NCI-H345 treated with DMSO at 0.1 percent for 48 hours (cell line): Measurements from ENCODE around the gene PPCS.
"Not testable (repeated sequence)": the region's sequence is repeated elsewhere in the genome, so short reads cannot be mapped to it uniquely, and the experiment has no call there.

Experiments used
- DNase-seq: peaks from one replicate; lab custom pipeline; 2025; ENCODE audit not compliant: unreplicated experiment; lab: John Stamatoyannopoulos, UW

PPCS gene

DNA sequence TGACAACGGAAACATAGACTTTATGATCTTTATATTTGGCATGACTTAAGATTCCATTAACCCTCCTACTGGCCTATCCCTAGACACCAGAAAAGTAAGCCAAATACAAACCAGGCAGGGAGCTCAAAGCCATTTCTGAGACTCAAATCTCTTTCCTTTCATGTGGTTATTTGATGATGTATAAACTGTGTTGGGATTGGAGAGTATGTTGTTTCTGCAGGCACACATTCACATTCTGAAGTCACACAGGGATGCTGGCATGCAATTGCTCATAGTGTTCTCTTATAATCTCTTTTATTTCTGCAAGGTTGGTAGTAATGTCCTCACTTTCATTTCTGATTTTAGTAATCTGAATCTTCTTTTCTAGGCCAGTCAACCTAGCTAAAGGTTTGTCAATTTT is 6.3 kb upstream of the PPCS start:
- no peak for DNase-seq

DNA sequence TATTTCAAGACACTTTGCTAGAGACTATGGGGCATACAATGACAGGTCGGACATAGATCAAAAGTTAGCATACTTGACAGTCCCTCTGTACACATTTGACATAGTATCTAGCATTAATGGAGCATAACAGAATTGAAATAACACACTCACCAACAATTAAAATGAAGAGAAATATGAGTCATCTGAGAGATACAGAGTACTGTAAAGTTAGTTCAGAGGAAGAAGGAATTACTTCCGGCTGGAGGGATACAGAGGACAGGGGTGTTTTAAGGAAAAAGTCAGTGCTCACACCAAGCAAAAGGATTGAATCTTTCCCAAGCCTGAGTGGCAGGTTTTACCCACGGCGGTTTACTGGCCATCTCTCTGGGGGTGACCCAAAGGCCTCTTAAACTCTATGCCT is 3.0 kb upstream of the PPCS start:
- DNase-seq, result no peak

DNA sequence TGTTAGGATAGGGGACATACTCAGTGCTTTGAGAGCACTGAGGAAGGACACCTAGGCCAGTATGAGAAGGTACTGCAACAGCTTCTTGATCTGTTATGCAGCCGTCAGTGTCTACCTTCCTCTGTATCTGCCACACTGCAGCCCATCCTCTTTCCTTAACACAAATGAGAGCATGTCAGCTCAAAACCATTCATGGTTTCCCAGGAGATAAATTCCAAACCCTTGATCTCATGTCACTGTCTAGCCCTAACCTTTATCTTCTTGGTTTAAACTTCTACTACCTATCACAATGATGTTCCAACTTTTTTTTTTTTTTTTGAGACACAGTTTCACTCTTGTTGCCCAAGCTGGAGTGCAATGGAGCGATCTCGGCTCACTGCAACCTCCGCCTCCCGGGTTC is 1.9 kb upstream of the PPCS start:
- no peak for DNase-seq

DNA sequence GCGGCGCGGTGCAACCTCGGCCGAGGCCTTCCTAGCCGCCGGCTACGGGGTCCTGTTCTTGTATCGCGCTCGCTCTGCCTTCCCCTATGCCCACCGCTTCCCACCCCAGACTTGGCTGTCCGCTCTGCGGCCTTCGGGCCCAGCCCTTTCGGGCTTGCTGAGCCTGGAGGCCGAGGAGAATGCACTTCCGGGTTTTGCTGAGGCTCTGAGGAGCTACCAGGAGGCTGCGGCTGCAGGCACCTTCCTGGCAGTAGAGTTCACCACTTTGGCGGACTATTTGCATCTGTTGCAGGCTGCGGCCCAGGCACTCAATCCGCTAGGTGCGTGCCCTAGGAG is 379 bp downstream of the PPCS start:
- peak; percentile 47 for DNase-seq

DNA sequence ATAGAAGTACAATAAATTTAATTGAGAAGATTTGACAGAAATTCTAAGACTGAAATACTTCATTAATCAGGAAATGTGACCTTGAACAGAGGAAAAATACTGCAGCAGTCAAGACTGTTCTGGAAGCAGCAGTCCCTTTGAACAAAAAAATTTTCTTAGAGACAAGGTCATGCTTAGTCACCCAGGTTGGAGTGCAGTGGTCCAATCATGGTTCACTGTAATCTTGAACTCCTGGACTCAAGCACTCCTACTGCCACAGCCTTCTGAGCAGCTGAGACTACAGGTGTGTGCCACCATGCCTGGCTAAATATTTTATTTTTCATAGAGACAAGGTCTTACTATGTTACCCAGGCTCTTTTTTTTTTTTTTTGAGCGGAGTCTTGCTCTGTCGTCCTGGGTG is 4.9 kb downstream of the PPCS start:
- DNase-seq, result no peak

DNA sequence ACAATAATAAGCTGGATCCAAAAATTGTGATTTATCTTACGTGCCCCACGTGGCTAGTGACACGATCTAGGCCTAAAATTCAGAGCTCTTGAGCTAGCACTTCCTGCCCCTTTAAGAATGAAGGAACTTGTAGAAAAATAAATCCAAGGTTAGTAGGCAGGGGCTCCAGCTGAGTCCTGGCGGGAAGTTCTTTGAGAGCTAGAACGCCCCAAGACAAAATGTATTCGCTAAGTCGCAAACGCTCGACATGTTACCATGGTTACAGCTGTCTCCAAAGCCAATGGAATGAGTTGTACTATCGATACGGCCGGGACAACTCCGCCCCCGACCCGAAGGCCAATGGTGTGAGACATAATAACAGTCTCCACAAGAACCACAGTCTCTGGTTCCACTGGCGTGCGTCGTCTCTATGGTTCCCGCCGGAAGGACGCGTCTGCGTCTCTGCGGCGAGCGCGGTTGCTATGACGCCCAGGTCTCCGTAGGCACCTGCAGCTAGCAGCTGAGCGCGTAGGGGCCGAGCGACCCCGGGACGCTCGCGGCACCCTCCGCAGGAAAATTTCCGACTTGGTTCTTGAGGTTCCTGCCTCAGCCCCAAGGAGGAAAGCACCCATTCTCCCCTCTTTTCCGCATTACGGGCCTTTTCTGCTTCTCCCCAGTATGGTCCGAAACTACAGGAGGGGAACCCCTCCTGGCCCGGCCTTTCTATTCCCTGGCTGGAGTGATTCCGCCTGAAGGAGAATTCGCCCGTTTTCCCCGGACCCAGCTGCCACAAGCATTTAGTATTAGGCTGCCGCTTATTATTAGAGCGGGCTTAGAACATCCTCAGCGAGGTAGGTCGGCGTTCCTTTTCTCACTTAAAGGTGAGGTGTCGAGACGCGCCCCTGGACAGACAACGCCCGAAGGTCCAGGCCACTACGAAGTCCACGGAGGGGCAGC is 6.8 kb downstream of the PPCS start, which contains the start of gene CCDC30:
Gene CCDC30, plus strand, starts transcription at position 459 of the 936 bp plus-strand sequence. CDS start 17,266 bp downstream, outside the sequence.
- peak; percentile 99 for DNase-seq

DNA sequence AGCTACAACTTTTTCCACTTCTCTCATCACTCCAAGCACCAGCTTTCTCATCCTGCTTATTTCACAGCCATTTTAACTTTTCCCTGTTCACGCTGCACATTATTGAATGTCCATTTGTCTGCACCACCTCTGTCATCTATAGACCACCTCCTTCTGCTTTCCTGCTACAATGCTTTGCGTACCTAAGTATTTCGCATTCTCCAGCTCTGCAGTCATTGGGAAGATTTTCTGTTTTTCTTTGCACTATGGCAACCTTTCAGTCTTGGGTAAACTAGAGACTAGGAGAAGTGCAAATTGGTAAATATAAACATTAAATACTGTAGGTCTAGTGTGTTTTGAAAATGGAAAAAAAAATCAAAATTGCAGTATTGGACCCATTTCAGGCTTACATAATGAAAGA is 7.6 kb downstream of the PPCS start:
- DNase-seq, result no peak

DNA sequence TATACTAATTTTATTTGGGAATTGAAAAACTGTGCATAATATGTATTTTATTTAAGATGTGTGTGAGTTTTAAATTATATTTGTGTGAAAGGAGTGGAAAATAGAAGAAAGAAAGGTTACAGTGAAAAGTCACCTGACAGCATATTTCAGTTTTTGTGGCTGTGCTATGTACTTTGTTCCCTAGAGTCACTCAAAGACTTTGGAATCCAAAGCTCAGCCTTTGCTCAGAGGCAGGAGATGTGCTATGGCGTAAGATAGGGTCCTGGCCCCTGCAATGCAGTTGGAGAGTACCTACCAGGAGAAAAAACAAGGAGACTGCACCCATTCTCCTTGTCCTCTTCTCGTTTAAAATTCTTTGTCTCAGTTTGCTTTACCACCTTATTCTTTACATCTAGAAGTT is 9.7 kb downstream of the PPCS start:
- no peak for DNase-seq

DNA sequence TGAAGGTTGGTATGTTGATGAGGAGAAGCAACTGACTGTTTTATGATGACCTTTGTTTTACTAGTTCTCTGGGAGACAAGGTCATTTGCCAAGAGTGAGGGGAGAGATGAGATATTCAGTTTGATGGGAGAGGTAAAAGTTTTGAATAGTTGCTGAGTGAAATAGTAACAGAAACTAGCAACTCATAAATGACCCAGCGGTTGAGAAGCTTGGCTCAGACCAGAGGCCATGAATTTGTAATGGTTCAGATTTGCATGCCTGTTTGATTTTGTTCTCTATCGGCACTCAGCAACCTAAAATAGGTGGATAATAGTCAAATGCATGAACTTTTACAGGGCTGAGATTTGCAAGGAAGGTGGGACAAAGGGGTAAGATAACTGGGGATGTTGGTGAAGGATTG is 13.4 kb downstream of the PPCS start:
- DNase-seq, result no peak

DNA sequence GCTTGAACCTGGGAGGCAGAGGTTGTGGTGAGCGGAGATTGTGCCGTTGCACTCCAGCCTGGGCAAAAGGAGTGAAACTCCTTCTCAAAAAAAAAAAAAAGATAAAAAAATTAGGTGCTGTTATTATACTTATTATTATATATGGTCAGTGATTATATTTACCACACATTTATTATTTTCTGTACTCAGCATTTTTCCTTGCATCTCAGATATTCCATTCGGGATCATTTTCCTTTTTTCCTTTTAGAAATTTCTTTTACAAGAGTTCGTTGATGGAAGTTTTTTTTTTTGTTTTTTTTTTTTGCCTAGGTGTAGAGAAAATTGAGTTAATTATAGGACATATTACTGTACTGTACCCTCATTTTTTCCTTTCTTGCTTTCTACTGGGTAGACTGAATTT is 20.3 kb downstream of the PPCS start:
- DNase-seq, result no peak

DNA sequence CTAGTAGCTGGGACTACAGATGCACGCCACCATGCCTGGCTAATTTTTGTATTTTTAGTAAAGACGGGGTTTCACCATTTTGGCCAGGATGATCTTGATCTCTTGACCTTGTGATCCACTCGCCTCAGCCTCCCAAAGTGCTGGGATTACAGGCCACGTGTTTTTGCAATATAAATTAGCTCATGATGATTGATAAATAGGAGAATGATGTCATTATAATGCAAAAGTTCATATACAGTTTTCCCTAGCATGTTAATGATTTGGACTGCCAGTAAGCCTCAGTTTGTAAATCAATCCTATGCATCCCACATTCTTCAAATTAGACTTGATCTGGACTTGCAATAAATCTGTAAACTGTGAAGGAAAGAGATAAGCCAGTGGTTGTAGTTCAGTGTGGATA is 21.0 kb downstream of the PPCS start:
- DNase-seq, result not testable (repeated sequence)

DNA sequence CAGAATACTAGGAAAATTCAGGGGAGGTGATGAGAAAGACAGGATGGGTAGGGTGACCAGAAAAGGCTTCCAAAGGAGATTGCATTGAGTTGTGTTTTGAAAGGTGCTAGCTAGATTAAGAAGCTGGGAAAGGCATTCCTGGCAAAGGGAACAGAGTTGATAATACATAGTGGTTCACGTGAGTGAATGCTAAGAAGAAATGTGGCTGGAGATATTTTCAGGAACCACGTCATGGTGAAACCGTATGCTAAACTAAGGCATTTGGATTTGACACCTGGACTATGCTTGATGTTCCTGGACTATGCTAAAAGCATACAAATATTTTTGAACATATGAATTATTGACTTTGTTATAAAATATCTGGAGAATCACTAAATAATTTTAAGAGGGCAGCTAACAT is 21.4 kb downstream of the PPCS start:
- no peak for DNase-seq

DNA sequence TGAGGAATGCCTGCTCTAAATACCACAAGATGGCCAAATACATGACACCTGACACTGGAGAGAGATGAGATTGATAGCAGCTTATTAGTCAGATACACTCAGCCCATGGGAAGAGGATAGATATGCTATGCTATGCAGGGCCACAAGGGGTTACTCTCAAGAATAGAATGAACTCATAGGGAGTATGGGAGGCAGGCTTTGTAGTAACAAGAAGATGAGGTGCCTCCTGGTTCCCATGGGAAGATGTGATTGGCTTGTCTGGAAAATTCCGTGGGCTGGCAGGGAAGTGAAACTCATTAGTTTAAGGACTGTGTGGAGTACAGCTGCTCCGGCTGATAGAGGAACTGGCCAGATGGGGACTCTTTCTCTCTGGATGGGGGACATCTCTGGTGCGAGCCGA is 23.3 kb downstream of the PPCS start:
- no peak for DNase-seq

DNA sequence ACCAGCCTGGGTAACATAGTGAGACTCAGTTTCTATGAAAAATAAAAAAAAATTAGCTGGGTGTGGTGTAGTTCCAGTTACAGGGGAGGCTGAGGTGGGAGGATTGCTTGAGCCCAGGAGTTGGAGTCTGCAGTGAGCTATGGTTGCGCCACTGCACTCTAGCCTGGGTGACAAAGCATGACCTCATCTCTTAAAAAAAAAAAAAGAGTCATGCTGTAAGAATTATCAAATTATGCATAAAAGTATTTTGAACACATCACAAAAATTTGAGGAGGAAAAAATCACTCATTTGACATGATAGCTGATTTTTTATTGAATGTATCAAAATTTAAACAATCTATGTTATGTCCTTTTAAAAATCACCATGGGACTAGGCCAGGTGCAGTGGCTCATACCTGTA is 24.6 kb downstream of the PPCS start:
- no peak for DNase-seq

DNA sequence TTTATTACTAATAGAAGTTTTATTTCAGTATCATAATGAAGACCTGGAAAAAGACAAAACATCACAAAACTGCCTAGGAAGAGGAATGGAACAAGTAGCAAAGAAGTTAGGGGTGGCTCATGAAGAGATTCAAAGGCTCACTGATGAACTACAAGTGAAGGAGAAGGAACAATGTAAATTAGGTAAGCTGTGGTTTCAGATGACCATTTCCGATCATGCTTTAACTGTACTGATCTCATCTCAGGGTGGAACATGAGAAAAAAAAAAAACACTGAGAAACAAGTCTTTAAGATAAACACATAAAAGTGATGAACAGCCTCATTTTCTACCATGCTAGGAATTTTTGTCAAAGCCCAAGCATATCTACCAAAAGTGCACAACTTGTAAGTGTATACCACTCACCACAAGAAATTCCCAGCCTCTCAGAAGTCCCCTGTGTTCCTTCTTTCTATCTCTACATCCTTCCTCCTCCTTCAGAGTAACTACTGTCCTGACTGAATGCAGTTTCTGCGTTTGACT is 26.4 kb downstream of the PPCS start:
- DNase-seq, result no peak

DNA sequence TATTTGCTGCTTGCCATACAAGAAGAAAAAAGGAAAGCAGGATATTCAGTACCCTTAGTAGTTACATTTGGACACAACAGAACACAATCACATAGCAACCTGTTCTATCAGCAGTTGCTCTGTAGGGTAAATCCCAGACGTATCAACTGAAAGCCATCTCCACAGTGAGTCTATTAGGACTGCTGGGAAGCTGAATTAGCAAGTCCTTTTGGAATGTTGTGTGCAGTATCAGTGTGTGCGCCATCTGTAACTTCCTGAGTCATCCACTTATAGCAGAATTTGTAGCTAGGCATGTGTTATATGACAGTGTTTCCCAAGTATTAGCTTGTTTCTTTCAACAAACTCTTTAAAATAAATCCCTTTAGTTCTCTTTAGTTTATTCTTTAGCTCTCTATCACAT is 28.0 kb downstream of the PPCS start:
- no peak for DNase-seq

DNA sequence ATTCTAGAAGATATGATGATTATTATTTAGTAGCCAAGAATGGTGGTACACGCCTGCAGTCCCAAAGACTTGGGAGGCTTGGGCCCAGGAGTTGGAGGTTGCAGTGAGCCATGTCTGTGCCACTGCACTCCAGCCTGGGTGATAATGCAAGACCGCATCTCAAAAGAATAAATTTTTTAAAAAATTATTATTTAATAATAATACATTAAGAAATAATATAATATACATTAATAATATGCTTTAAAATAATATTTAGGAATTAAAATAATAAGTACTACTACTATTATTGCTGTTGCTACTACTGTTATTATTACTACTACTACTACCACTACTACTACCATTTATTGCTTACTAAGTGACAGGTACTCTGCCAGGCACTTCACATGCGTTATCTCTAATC is 33.9 kb downstream of the PPCS start:
- no peak for DNase-seq

DNA sequence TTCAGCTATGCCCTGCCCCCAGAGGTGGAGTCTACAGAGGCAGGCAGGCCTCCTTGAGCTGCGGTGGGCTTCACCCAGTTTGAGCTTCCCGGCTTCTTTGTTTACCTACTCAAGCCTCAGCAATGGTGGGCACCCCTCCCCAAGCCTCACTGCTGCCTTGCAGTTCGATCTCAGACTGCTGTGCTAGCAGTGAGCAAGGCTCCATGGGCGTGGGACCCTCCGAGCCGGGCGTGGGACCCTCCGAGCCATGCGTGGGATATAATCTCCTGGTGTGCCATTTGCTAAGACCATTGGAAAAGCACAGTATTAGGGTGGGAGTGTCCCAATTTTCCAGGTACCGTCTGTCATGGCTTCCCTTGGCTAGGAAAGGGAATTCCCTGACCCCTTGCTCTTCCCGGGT is 45.7 kb downstream of the PPCS start:
- not testable (repeated sequence) for DNase-seq

DNA sequence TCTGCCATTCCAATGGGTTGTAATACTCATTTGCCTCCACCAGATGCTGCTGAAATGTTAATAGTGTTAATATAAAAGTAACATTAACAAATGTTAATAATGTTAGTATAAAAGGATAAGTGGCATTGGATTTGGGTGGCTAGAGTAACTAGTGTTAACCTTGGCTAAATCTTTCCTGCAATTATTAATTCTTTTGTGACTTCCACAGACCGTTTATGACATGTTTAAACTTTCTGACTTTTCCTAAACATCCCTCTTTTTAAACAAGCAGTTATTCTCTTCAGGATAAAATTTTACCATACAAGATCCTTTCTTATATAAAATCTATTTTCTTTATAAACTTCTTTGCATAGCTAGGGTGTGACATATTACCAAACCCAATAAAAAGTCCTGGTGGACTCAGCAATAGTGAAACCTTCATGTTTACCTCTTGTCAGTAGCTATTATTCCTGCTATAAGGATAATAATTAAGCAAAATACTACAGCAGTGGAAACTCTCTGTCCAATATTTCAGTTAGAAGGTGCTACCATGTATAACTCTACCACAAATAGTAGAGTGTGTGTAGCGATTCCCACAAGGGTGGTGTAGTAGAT is 48.3 kb downstream of the PPCS start:
- DNase-seq, result no peak

DNA sequence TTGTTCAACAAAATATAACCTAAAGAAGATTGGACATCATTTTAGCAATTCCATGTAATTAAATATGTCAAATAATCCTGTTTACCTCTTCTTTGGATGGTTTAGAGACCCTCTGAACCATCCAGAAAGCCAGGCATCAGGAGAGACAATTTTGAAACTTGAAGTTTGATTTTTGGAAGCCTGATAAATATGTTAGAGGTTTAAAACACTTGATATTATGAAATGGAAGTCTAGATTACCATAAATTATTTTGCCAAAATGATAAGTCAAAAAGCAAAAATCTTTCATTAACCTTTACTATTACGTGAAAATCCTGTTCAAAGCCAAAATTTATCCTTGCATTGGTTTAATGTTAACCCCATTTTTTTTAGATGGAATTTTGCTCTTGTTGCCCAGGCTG is 50.2 kb downstream of the PPCS start:
- no peak for DNase-seq
